T-cell (primary cell): ENCODE results near the gene INTS15. TPM values are rescaled to one million over a fixed set of nuclear protein-coding genes. Genes with fewer than 3 reads are reported as not detected.

Experiments used
- ATAC-seq, 4 experiments: fragments of 200-7000 bp in 3 of 4; fragments of 150-1000 bp in 1 of 4; cut with Tn5 transposase; replicated peaks in 1 of 4; 1 replicate in 3 of 4; 2 replicates in 1 of 4; pipeline ENCODE4 v1.10.0; 2021; ENCODE audit warnings: moderate library complexity in 3 of 4, mild to moderate bottlenecking in 2 of 4, moderate number of reproducible peaks in 1 of 4
- CTCF ChIA-PET, 2 donors: fragments of 300-600 bp; sonication (Branson Sonifier 250); formaldehyde crosslinking; loops; one replicate each; lab custom pipeline; 2022; ENCODE audit warnings: antibody characterized with exemption in 2 of 2; lab: Charles Lee
- POLR2A ChIA-PET, 2 donors: fragments of 300-600 bp; sonication (Branson Sonifier 250); formaldehyde crosslinking; loops; one replicate each; lab custom pipeline; 2022; ENCODE audit warnings: antibody characterized with exemption in 2 of 2; lab: Charles Lee
- DNase-seq, 35 experiments: peaks; one replicate each; pipeline versions ENCODE4 v3.0.0 to v3.0.0-alpha.2; 2013 to 2023
- H3K27ac ChIP-seq: one replicate; pipeline ENCODE4 v1.5.1; 2013; ENCODE audit warnings: low read length
- H3K27me3 ChIP-seq, 2 experiments: replicated peaks in 1 of 2; 1 replicate in 1 of 2; 2 replicates in 1 of 2; pipeline versions ENCODE4 v1.6.1 to v1.7.0; 2013; ENCODE audit warnings: low read length in 1 of 2, mixed read lengths in 1 of 2; ENCODE audit not compliant: control insufficient read depth in 2 of 2, insufficient read depth in 2 of 2; ENCODE audit errors: extremely low read depth in 1 of 2
- H3K36me3 ChIP-seq, 2 donors: 1 replicate in 1 of 2; 2 replicates in 1 of 2; pipeline versions ENCODE4 v1.6.1 to v1.7.0; 2013; ENCODE audit warnings: low read length in 1 of 2; ENCODE audit not compliant: control insufficient read depth in 2 of 2, insufficient read depth in 1 of 2; ENCODE audit errors: extremely low read depth in 1 of 2
- H3K4me1 ChIP-seq, 2 experiments: 1 replicate in 1 of 2; 2 replicates in 1 of 2; pipeline versions ENCODE4 v1.6.1 to v1.7.0; 2013; ENCODE audit warnings: low read length in 2 of 2, mixed read lengths in 1 of 2; ENCODE audit not compliant: insufficient read depth in 2 of 2, control insufficient read depth in 1 of 2; ENCODE audit errors: extremely low read depth in 1 of 2
- H3K4me3 ChIP-seq, 2 donors: 1 replicate in 1 of 2; 2 replicates in 1 of 2; pipeline versions ENCODE4 v1.5.1 to v1.7.0; 2013; ENCODE audit warnings: mild to moderate bottlenecking in 2 of 2, low read length in 1 of 2, moderate library complexity in 1 of 2; ENCODE audit not compliant: control insufficient read depth in 1 of 2; ENCODE audit errors: extremely low read depth in 1 of 2
- H3K9me3 ChIP-seq: 2 replicates; pipeline ENCODE4 v1.7.0; 2013
- H3K27ac Mint-ChIP-seq, 2 donors: one replicate each; pipeline ENCODE4 v1.8.0; 2020 to 2021; ENCODE audit warnings: mild to moderate bottlenecking in 2 of 2, mixed read lengths in 2 of 2
- H3K27me3 Mint-ChIP-seq, 2 donors: one replicate each; pipeline ENCODE4 v1.8.0; 2021 to 2022; ENCODE audit warnings: mixed read lengths in 2 of 2
- H3K36me3 Mint-ChIP-seq: one replicate; pipeline ENCODE4 v1.8.0; 2021; ENCODE audit warnings: mixed read lengths
- H3K4me1 Mint-ChIP-seq, 3 donors: one replicate each; pipeline ENCODE4 v1.8.0; 2020 to 2022; ENCODE audit warnings: mixed read lengths in 3 of 3, mild to moderate bottlenecking in 1 of 3
- H3K4me3 Mint-ChIP-seq, 3 donors: one replicate each; pipeline ENCODE4 v1.8.0; 2020 to 2022; ENCODE audit warnings: mild to moderate bottlenecking in 3 of 3, mixed read lengths in 3 of 3, moderate library complexity in 3 of 3
- H3K9me3 Mint-ChIP-seq, 3 donors: one replicate each; pipeline ENCODE4 v1.8.0; 2020 to 2022; ENCODE audit warnings: mixed read lengths in 3 of 3
- WGBS: methylation state at CpG from one replicate; pipeline ENCODE4 v1.1.5; 2013; ENCODE audit warnings: missing lambda C conversion rate; ENCODE audit not compliant: insufficient coverage; 5-methylcytosine and 5-hydroxymethylcytosine counted together
- total RNA-seq, 35 experiments: library from RNA in 6 of 35; stranded (reverse) in 6 of 35; fragments of 120-200 nt in 1 of 35; gene quantifications; one replicate each; pipeline versions ENCODE4 v1.2.1 to v1.2.4 and lab custom pipeline; 2013 to 2026

INTS15 gene
- total RNA-seq, 5 donors from 2014 or later (not counting 1 experiment from before 2014, with no cell fraction given): 48.3 to 65.9 (median 64.1) TPM

DNA sequence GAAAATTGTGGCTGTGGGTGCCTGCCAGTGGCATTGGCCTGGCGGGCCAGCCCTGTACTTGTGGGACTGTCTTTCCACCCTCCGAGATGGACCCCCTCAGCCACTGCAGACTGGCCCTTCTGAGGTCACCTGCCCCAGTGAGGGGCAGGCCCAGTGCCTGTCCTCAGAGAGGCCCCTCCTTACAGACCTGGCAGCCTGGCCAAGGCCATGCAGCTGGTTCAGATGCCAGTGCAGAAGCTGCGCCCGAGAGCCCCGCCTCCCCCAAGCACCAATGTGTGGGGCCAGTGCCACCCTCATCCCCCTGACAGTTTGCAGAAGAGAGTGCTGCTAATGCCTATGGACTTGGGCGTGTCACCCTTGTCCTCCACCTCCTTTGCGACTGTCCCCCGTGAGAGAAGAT, 57.3 kb downstream of the INTS15 start:
- Mint-ChIP-seq H3K4me3 (no peak overlapping the region), H3K36me3 (peaks cover 61% of the 10 kb centered on the region), H3K27ac (no peak overlapping the region), H3K27me3 (no peaks in the 10 kb centered on the region), H3K9me3 (peaks cover 0 to 2% (median 0%) of the 10 kb centered on the region in 3 donors), H3K4me1 (no peaks in the 10 kb centered on the region)
- WGBS: 100% methylated on average over 5 of the region's 8 CpGs
- Histone ChIP-seq H3K4me1 (no peaks in the 10 kb centered on the region), H3K36me3 (peaks cover 66 to 78% of the 10 kb centered on the region in 2 donors), H3K27me3 (no peaks in the 10 kb centered on the region), H3K9me3 (no peaks in the 10 kb centered on the region), H3K27ac (no peak overlapping the region), H3K4me3 (no peak overlapping the region)
- DNase-seq (no peak), ATAC-seq (no peak)
- CTCF ChIA-PET: no interaction called here
- POLR2A ChIA-PET: interaction anchor here in 1 of 2 donors (0.6 kb wide), 1 partner anchor 1659 kb away, joined by 11 read pairs; no protein-coding TSS in a partner anchor

DNA sequence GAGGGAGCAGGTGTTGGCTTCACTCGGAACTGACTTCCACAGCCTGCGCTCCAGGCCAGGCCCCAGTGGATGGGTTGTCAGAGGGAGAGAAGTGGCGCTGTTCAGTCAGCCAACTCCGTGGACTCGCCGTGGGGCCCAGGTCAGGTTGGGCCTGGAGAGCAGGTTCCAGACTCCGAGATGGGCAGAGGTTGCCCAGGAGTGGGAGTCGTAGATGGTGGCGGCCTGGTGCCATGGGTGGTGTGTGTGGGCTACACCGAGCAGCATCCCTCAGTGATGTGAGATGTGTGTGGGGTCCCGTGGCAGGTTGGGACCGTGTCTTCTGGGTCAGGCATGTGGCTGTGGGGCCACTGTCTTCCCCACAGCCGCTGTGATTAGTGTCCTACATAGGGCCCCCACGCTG, 57.7 kb downstream of the INTS15 start:
- WGBS: 96% methylated on average over 12 of the region's 14 CpGs

GRCh38 chr7:6648066-6648814, 58.4 kb downstream of the INTS15 start:
- no peak overlapping the region for H3K27ac ChIP-seq
- ATAC-seq (no peak), DNase-seq (no peak)
- H3K4me1 ChIP-seq: no peaks in the 10 kb centered on the region
- no peaks in the 10 kb centered on the region for H3K27me3 ChIP-seq
- H3K4me1 Mint-ChIP-seq: no peaks in the 10 kb centered on the region
- 95% methylated on average over 14 of the region's 17 CpGs for WGBS
- peaks cover 56% of the 10 kb centered on the region for H3K36me3 Mint-ChIP-seq
- H3K27ac Mint-ChIP-seq: no peak overlapping the region
- ChIA-PET POLR2A (no interaction called here), CTCF (no interaction called here)
- no peak overlapping the region for H3K4me3 ChIP-seq
- peaks cover 0 to 2% (median 0%) of the 10 kb centered on the region in 3 donors for H3K9me3 Mint-ChIP-seq
- H3K36me3 ChIP-seq: peaks cover 68 to 72% of the 10 kb centered on the region in 2 donors
- no peak overlapping the region for H3K4me3 Mint-ChIP-seq
- no peaks in the 10 kb centered on the region for H3K9me3 ChIP-seq
- H3K27me3 Mint-ChIP-seq: no peaks in the 10 kb centered on the region

More for the DNA sequence above, 57.7 kb downstream of the INTS15 start:
- Histone ChIP-seq H3K27me3 (no peaks in the 10 kb centered on the region), H3K4me3 (no peak overlapping the region), H3K9me3 (no peaks in the 10 kb centered on the region), H3K36me3 (peaks cover 67 to 77% of the 10 kb centered on the region in 2 donors), H3K4me1 (no peaks in the 10 kb centered on the region), H3K27ac (no peak overlapping the region)
- DNase-seq: no peak
- Mint-ChIP-seq H3K27me3 (no peaks in the 10 kb centered on the region), H3K4me3 (no peak overlapping the region), H3K36me3 (peaks cover 59% of the 10 kb centered on the region), H3K27ac (no peak overlapping the region), H3K9me3 (peaks cover 0 to 2% (median 0%) of the 10 kb centered on the region in 3 donors), H3K4me1 (no peaks in the 10 kb centered on the region)
- POLR2A ChIA-PET: interaction anchor here in 1 of 2 donors (0.6 kb wide), 1 partner anchor 1659 kb away, joined by 11 read pairs; no protein-coding TSS in a partner anchor
- ATAC-seq: no peak
- CTCF ChIA-PET: no interaction called here

- H3K36me3 Mint-ChIP-seq: peaks cover 52% of the 10 kb centered on the region
- DNase-seq (no peak), ATAC-seq (no peak)
- ChIA-PET CTCF (no interaction called here), POLR2A (no interaction called here)
- no peak overlapping the region for H3K4me3 ChIP-seq
- H3K27ac Mint-ChIP-seq: no peak overlapping the region
- peaks cover 67 to 69% of the 10 kb centered on the region in 2 donors for H3K36me3 ChIP-seq
- no peaks in the 10 kb centered on the region for H3K27me3 ChIP-seq
- H3K4me1 ChIP-seq: no peaks in the 10 kb centered on the region
- no peak overlapping the region for H3K4me3 Mint-ChIP-seq
- H3K27me3 Mint-ChIP-seq: no peaks in the 10 kb centered on the region
- no peak overlapping the region for H3K27ac ChIP-seq
- H3K9me3 ChIP-seq: no peaks in the 10 kb centered on the region
- 100% methylated on average over 2 of the region's 5 CpGs for WGBS
- H3K9me3 Mint-ChIP-seq: peaks cover 0 to 2% (median 0%) of the 10 kb centered on the region in 3 donors
- no peaks in the 10 kb centered on the region for H3K4me1 Mint-ChIP-seq
Measured at GRCh38 chr7:6648815-6649104, 58.9 kb downstream of the INTS15 start.

GRCh38 chr7:6649241-6649961, 59.6 kb downstream of the INTS15 start:
- Histone ChIP-seq H3K4me1 (no peaks in the 10 kb centered on the region), H3K27me3 (no peaks in the 10 kb centered on the region), H3K27ac (no peak overlapping the region), H3K4me3 (no peak overlapping the region), H3K9me3 (no peaks in the 10 kb centered on the region), H3K36me3 (peaks cover 61 to 65% of the 10 kb centered on the region in 2 donors)
- ChIA-PET CTCF (interaction anchor here (0.5 to 0.6 kb wide), 2 partner anchors 468 to 1645 kb away, joined by 3 read pairs; no protein-coding TSS in a partner anchor), POLR2A (no interaction called here)
- H3K9me3 Mint-ChIP-seq: peaks cover 0 to 2% (median 0%) of the 10 kb centered on the region in 3 donors
- no peak overlapping the region for H3K27ac Mint-ChIP-seq
- ATAC-seq (no peak), DNase-seq (no peak)
- no peaks in the 10 kb centered on the region for H3K27me3 Mint-ChIP-seq
- H3K4me3 Mint-ChIP-seq: no peak overlapping the region
- peaks cover 46% of the 10 kb centered on the region for H3K36me3 Mint-ChIP-seq
- no peaks in the 10 kb centered on the region for H3K4me1 Mint-ChIP-seq
- 96% methylated on average over 10 of the region's 13 CpGs for WGBS

DNA sequence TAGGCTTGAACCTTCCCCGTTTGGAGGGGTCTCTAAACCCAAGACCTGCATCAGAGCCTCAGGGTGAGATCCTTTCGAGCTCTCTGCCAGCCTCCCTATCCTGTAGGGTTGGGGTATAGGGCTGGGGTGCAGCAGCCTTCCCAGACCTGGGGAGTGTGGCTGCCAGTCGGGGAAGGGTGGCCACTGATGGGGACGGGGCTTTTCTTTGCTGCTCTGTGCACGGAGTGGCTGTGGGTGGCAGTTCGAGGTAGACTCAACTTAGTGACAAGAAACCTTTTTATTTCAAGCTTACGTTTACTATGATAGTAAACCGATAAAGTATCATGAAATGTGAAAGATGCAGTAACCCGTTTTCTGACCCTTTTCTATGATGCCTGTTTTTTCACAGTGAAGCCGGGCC, 60.3 kb downstream of the INTS15 start:
- ChIA-PET CTCF (no interaction called here), POLR2A (no interaction called here)
- Mint-ChIP-seq H3K4me1 (no peaks in the 10 kb centered on the region), H3K27ac (no peak overlapping the region), H3K4me3 (no peak overlapping the region), H3K27me3 (no peaks in the 10 kb centered on the region), H3K36me3 (peaks cover 47% of the 10 kb centered on the region), H3K9me3 (peaks cover 0 to 2% (median 0%) of the 10 kb centered on the region in 3 donors)
- ATAC-seq (no peak), DNase-seq (no peak)
- no peak overlapping the region for H3K27ac ChIP-seq
- WGBS: 100% methylated on average over 4 of the region's 10 CpGs
- H3K36me3 ChIP-seq: peaks cover 59 to 65% of the 10 kb centered on the region in 2 donors
- no peaks in the 10 kb centered on the region for H3K4me1 ChIP-seq
- no peak overlapping the region for H3K4me3 ChIP-seq
- H3K27me3 ChIP-seq: no peaks in the 10 kb centered on the region
- H3K9me3 ChIP-seq: no peaks in the 10 kb centered on the region
